Gastroesophageal sphincter (tissue), 3 donors: Measurements from ENCODE around the gene COG5.

Experiments used
- POLR2AphosphoS5 ChIP-seq: sonication (generic); formaldehyde crosslinking; IDR thresholded peaks from one replicate; pipeline ENCODE4 v1.6.1; 2017; ENCODE audit warnings: antibody characterized with exemption
- TF ChIP-seq, protein P1 (sequence below), 4 experiments: fragments of 200-600 bp in 2 of 4; fragments of 450-650 bp in 2 of 4; sonication (generic) in 1 of 4; IDR thresholded peaks; one replicate each; pipeline ENCODE4 v1.5.1; 2017 to 2019; ENCODE audit warnings: antibody characterized with exemption in 4 of 4, mild to moderate bottlenecking in 2 of 4, moderate library complexity in 2 of 4

DNA sequence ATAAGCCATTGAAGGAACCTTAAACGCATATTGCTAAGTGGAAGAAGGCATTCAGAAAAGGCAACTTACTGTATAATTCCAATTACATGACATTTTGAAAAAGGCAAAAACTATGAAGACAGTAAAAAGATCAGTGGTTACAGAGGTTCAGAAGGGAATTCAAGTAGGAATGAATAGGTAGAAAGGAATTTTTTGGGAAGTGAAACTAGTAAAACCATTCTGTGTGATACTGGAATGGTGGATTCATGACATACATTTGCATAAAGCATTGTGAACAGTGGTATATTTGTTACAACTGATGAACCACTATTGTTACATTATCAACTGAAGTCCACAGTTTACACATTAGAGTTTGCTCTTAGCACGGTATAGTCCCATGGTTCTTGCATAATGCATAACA is 208.1 kb downstream of the COG5 start:
- TF ChIP-seq, protein P1, sequence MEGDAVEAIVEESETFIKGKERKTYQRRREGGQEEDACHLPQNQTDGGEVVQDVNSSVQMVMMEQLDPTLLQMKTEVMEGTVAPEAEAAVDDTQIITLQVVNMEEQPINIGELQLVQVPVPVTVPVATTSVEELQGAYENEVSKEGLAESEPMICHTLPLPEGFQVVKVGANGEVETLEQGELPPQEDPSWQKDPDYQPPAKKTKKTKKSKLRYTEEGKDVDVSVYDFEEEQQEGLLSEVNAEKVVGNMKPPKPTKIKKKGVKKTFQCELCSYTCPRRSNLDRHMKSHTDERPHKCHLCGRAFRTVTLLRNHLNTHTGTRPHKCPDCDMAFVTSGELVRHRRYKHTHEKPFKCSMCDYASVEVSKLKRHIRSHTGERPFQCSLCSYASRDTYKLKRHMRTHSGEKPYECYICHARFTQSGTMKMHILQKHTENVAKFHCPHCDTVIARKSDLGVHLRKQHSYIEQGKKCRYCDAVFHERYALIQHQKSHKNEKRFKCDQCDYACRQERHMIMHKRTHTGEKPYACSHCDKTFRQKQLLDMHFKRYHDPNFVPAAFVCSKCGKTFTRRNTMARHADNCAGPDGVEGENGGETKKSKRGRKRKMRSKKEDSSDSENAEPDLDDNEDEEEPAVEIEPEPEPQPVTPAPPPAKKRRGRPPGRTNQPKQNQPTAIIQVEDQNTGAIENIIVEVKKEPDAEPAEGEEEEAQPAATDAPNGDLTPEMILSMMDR (IDR thresholded peaks at IDR 0.05): no peak
- TF ChIP-seq POLR2AphosphoS5: no peak
